Nucleus accumbens (tissue), 56 donors: ENCODE data around the gene YPEL2.
"Not testable (repeated sequence)": the region's sequence is repeated elsewhere in the genome, so short reads cannot be mapped to it uniquely, and the experiment has no call there.

Source experiments
- DNase-seq, 56 donors: peaks; one replicate each; lab custom pipeline; 2025; lab: John Stamatoyannopoulos, UW

YPEL2 gene

DNA sequence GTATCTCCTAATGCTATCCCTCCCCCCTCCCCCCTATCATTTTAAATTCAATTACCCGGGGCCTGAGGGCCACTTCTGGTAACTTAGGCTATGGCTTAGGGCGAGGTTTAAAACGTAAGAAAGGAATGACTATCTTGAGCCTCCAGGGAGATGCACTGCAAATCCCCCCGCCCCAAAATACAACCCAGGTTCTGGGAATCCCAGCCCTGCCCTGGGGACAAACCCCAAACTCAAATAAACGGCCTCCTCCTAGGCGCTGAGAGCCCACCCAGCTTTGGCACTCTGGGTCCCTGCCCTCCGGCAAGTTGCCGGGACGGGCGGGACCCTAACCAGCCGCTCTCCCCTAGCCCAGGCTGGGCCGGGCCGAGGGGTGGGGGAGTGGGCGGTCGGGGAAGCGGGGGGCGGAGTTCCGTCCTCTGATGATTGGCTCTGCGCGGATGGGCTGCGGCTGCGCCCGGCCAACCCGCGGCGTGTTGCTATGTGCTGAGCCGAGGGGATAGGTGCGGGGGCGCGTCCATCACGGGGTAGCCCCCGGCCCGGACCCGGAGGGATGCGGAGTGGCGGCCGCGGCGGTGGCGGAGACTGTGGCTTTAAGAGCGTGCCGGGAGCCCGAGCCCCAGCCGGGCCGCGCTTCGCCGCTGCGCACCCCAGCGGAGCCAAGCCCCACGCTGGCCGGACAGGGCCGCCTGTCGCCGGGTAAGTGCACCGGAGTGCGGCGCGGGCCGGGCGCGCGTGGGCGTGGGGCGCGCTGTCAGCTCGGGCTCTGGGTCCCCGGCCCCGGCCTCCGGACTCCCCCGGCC, at the start of gene YPEL2:
YPEL2 (plus strand) TSS at position 527 of the 800 bp plus-strand sequence. CDS start 21,755 bp downstream, outside the sequence.
- peak; percentile 36 to 98 (median 93) for DNase-seq

DNA sequence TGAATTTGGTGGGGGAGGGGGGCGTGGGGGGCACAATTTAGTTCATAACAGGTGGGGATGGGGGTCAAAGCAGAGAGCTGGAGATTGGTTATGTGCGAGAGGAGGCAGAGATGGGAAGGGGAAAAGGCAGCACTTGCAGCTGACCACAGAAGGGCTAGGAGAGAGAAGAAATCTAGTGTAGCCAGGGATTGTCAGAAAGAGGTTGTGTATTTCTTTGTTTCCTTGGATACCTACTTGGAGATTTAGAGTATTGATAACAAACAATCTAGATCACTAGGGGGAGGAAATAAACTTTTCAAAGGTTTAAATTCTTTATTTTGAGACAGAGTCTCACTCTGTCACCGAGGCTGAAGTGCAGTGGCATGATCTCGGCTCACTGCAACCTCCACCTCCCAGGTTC, 47.1 kb upstream of the YPEL2 start:
- no peak for DNase-seq

DNA sequence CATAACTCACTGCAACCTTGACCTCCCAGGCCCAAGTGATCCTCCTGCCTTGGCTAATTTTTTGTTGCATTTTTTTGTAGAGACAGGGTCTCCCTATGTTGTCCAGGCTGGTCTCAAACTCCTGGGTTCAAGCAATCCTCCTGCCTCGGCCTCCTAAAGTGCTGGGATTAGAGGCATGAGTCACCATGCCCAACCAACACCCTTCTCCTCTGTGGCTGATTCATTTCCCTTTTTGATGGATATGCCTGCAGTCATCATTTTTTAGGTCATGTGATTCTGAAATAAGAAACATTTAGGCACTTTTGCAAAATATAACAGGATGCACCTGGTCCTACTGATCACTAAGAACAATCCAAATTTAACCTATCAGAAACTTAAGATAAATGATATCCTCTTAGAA, 44.0 kb upstream of the YPEL2 start:
- DNase-seq: no peak

DNA sequence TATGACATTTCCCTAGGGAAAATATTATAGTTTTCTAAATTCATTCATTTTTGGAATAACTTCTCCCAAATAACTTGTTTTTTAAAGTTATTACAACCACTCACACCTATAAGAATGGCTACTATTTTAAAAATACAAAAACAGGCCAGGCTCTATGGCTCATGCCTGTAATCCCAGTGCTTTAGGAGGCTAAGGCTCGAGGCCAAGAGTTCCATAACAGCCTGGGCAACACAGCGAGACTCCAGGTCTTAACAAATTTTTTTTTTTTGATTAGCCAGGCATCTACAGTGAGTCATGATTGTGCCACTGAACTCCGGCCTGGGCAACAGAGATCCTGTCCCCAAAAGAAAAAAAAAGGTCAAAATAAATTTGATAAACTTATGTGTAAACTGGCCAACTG, 43.6 kb upstream of the YPEL2 start:
- DNase-seq: no peak

DNA sequence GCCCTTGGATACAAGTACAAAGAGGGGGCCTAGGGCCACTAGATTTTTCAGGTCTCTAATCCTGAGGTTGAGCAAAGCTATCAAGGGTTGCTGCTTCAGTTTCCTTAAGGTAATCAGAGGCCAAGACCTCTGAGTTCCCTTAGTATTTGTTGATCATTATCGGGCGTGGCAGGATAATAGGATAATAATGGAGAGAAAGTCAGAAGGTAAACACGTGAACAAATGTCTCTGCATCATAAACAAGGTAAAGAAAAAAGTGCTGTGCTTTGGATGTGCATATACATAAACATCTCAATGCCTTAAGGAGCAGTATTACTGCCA, 41.5 kb upstream of the YPEL2 start:
- DNase-seq: no peak

DNA sequence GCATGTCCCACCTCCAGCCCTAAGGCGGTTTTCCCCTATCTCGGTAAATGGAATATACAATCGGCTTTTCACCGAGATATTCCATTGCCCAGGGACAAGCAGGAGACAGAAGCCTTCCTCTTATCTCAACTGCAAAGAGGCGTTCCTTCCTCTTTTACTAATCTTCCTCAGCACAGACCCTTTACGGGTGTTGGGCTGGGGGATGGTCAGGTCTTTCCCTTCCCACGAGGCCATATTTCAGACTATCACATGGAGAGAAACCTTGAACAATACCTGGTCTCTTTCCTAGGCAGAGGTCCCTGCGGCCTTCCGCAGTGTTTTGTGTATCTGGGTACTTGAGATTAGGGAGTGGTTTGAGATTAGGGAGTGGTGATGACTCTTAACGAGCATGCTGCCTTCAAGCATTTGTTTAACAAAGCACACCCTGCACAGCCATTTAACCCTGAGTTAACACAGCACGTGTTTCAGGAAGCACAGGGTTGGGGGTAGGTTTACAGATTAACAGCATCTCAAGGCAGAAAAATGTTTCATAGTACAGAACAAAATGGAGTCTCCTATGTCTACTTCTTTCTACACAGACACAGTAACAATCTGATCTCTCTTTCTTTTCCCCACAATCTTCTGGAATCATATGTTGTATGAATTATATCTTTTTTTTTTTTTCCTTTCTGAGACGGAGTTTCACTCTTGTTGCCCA, 41.0 kb upstream of the YPEL2 start:
- DNase-seq: not testable (repeated sequence)

DNA sequence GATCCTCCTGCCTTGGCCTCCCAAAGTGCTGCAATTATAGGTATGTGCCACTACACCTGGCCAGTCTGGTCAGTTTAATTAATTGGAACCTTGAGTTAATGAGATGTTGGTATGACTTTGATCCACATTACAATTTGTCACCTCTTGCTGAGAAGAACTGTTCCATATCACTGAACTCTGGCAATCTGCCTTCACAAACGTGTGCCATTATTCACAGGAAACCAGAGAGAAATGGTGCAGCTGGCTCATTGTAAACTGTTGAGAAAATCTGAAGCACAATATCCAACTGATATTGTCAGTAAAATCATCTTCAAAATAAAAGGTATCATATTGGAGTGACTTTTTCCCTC, 39.3 kb upstream of the YPEL2 start:
- DNase-seq: no peak

DNA sequence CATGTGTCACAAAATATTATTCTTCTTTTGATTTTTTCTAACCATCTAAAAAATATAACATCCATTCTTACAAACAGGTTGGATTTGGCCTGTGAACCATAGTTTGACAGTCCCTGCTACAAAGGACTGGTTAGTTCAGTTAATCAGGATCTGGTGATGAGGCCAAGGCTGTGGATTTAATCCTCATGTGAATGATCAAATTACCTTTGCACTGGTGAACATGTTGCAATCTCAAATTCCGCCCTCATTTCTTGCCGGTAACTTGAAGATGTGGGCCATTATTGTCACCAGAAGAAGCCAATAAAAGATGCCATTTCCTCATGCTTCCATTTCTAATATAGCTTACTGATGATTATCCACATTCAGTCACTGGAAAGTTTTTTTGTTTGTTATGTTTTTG, 35.3 kb upstream of the YPEL2 start:
- no peak for DNase-seq

DNA sequence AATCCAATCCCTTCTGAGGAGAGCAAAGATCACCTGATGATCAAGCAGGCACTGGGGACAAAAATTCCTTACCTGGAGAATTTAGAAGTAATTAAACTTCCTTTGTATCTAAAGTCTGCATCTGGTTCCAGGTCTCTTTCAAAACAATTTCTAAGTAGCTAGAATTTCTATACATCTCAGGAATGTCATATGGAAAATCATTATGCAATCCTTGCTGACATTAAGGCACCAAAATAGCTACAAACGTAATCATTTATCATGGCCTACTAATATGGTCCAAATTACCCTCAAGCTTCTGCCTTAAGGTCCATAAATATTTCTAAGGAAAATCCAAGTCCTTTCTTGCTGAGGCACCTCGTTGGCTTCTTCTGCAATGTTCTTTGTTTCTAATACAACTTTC, 32.9 kb upstream of the YPEL2 start:
- DNase-seq: no peak

DNA sequence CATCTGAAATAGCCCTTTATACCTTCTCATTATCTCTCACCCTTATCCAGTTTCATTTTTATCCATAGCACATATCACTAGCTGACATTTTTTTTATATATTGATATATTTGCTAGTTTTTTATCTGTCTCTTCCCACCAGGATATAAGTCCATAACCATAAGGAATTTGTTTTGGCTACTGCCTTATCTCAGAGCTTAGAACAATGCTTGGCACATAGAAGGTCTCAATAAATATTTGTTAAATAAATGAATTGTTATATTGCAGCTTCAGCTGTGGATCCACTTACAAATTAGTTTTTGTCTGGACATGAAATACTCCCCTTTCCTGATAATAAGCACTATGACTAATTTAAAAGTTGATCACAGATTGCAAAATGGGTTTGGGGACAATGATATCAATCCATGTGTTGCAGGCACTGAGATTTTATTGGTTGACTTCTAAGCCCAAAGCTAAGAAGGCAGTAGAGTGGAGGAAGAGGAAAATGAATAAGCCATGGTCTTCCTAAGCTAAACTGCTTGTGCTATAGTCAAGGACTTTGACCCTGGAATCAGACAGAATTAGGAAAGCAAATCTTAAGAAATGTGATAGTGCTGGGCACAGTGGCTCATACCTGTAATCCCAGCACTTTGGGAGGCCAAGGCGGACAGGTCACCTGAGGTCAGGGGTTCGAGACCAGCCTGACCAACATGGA, 31.9 kb upstream of the YPEL2 start:
- DNase-seq: no peak

DNA sequence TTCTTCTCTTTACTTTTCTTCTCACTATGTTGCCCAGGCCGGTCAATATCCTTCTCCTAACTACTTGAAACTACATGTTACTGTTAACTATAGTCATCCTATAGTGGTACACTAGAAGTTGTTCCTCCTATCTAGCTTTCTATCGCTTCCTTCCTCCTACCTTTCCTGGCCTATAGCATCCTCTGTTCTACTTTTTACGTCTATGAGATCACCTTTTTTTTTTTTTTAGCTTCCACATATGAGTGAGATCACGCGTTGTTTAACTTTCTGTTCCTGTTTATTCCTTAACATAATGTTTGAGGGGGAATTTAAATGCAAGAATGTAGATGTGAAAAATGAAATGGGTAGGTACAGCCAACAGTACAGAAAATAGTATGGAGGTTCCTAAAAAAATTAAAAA, 30.5 kb upstream of the YPEL2 start:
- DNase-seq: no peak

GRCh38 chr17:59304811-59305210, 26.6 kb upstream of the YPEL2 start:
- no peak for DNase-seq

DNA sequence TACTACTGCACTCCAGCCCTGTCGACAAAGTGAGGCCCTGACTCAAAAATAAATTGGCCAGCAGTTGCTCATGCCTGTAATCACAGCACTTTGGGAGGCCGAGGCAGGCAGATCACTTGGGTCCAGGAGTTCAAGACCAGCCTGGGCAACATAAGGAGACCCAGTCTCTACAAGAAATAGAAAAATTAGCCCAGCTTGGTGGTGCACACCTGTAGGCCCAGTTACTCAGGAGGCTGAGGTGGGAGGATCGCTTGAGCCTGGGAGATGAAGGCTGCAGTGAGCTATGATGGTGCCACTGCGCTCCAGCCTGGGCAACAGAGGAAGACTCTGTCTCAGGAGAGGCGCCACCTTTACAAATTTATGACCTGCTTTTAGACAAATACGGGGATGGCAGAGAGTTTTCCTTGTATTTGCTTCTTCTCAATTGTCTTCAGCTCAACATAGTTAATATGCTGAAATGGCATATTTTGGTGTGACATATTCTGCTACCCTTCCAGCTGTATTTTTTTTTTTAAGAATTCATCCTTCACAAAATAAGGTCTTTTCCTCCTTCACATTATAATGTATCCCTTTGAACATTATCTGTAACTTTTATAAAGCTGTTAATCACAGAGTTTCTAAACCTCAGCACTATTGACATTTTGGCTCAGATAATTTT, 21.1 kb upstream of the YPEL2 start:
- no peak for DNase-seq

DNA sequence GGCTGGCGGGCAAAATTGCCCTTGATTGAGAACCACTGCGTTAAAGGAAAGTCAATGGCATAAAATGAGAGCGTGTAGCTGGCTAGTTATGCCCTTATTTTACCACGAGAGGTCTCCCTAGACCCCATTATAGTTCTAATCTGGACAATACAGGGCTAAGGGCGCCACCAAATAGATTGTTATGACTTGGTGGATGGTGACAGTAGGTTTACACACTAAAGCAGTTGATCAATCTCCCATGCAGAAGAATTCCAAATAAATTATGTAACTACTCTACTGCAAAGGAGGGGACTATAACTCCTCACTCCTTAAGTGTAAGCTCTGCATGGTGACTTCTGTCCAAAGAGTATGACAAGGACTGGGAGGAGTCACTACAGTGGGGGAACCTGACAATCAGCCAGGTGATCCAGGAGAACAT, 20.4 kb upstream of the YPEL2 start:
- peak in 32 of 56 donors; percentile 1 to 63 (median 20) for DNase-seq

DNA sequence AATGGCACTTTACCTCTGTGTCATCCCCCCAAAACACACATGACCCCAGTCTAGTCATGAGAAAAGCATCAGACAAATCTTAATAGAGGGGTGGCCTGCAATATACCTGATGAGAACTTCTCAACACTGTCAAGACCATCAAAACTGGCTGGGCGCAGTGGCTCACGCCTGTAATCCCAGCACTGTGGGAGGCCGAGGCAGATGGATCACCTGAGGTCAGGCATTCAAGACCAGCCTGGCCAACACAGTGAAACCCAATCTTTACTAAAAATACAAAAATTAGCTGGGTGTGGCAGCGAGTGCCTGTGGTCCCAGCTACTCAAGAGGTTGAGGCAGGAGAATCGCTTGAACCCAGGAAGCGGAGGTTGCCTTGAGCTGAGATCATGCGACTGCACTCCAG, 19.9 kb upstream of the YPEL2 start:
- DNase-seq: not testable (repeated sequence)

DNA sequence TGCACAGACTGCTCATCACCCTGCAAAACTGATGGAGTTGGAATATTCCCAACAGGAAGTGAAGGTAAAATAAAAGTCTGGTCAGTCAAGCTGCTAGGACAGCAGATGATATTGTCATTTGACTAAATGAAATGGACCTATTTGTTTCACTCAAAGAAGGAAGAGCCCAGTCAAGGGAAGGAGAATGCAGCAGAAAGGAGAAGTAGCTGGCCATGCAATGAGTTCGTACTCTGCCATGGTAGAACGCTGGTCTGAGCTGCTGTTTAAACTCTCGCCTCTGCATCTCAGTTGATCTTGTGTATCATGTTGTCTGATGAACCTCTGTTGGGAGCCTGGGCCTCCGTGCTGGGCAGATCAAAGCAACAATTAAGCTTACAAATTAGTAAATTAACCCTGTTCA, 15.6 kb upstream of the YPEL2 start:
- DNase-seq: no peak

- DNase-seq: no peak
These were observed 4.1 kb upstream of the YPEL2 start for GRCh38 chr17:59327121-59327980.

DNA sequence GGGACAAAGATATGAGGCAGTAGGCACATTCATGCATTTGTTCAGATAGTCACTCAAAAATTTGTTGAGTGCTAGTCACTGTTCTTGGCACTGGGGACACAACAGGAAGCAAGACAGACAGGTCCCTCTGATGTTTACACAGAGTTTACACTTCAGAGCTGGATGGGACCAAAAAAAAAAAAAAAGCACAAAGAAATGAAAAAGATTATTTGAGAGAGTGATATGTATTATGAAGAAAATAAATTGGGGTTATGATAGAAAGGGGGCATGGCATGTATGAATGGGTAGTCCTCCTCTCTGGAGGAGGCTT, 3.5 kb upstream of the YPEL2 start:
- DNase-seq: no peak

GRCh38 chr17:59328601-59329000, 2.9 kb upstream of the YPEL2 start:
- DNase-seq: no peak
